GM19351 (cell line): ENCODE data around the gene KCNQ5.

Experiments
- ATAC-seq: cut with Tn5 transposase; IDR thresholded peaks from one replicate; pipeline ENCODE4 v1.9.1; 2021; ENCODE audit warnings: mild to moderate bottlenecking, moderate library complexity; ENCODE audit not compliant: unreplicated experiment

The KCNQ5 gene

DNA sequence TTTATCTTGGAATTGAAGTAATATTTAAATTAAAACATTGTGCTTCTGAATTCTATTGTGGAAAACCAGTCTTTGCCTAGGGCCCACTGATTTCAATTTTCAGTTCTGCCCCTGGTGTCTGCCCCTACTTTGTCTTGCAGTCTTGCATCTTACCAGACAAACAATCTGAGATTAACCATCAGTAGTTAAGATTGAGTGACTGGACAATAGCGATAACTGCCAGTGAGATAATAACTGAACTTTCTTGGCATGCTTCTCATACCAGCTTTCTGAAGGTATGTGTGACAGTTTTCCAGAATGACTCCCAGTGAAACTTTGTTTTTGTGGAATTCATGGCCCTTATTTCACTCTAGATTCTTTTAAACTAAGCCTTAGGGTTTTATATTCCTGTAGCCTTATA, 53.5 kb downstream of the KCNQ5 start:
- no peak for ATAC-seq

DNA sequence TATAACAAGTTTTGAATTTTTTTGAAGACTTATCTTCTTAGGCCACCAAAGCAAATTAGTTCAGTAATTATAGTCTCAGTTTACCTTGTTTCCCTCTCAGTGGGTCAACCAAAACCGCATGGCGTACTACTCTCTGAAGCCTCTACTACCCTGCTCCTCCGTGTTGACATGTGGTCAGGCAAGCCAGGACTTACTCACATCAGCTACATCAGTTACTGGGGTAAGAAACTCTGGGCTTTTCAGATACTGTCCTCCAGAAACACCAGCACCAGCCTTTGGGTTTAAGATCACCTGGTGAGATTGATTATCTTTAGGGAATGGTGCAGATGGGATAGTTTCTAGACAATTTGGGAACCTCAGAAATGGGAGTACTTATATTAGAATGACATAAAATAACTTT, 55.1 kb downstream of the KCNQ5 start:
- ATAC-seq, result no peak

- ATAC-seq, result no peak
These were observed 55.9 kb downstream of the KCNQ5 start for GRCh38 chr6:72677740-72678139.

- peak; percentile 97 for ATAC-seq
These were observed 61.9 kb downstream of the KCNQ5 start for GRCh38 chr6:72683797-72684196.

- peak; percentile 89 for ATAC-seq
These were observed 67.5 kb downstream of the KCNQ5 start for GRCh38 chr6:72689107-72689954.

DNA sequence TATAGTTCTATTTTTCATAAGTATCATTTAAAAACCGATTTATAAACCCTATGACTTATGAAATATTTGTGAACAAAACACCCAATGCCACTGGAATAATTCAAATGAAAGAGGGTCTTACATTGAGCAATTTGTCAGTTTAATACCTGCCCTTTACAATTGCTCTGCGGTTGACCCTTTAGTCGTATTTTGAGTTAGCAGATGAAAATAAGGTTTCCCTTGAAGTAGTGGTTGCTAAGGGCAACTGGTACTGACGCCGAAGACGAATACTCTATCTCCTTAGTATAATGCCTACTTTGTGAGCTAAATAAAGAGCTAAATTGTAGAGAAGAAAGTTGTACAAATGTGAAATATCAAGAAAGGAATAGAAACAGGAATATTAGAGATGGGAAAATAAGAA, 69.4 kb downstream of the KCNQ5 start:
- peak; percentile 40 for ATAC-seq

DNA sequence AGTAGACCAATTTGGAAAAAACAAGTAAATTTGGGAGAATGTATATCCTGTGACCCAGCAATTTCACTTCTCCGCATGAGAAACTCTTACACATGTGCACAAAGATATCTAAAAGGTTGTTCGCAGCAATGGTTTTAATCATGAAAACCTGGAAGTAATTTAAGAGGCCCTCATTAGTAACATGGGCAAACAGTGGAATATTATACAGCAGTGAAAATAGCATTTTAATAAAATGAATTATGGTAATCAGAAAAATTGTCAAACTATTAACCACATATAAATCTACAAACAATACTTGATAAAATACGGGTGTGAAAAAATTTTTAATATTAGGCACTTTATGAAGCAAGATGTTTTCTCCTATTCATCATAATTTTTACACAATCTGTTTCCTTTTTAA, 74.2 kb downstream of the KCNQ5 start:
- no peak for ATAC-seq

DNA sequence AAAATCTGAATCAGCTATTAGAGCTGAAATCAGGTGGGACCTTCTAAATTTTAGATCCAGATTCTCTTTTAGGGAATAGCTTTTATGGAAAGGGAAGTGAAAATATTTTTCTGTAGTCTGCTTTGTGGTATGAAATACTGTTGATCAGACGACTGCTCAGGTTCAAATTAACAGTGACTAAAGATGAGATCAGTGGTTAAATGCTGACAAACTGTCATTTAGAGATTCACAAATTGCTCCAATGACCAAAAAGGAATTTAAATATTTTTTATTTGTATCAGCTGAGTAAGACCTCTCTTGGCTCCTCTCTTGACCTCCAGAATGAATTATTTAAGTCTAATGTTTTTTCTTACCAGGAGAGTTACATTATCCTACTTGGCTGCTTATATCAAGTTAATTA, 77.3 kb downstream of the KCNQ5 start:
- ATAC-seq, result no peak

DNA sequence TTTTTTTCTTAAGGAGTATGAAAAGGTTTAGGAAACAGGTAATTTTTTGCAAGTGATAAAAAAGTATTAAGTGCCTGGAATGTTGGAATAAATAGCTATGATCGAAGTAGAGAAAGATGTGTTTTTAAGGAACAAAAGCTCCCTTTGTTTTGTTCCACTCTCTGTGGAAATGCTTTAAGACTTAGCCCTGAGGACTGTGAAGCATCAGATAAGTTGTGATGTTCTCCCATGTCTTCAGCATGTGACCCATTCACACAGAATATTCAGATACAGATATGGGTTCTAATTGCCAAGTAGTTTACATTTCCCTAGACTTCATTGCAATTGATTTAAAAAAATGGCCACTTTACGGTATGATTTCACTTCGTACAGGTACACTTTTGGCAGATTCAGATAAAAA, 80.6 kb downstream of the KCNQ5 start:
- ATAC-seq, result no peak

DNA sequence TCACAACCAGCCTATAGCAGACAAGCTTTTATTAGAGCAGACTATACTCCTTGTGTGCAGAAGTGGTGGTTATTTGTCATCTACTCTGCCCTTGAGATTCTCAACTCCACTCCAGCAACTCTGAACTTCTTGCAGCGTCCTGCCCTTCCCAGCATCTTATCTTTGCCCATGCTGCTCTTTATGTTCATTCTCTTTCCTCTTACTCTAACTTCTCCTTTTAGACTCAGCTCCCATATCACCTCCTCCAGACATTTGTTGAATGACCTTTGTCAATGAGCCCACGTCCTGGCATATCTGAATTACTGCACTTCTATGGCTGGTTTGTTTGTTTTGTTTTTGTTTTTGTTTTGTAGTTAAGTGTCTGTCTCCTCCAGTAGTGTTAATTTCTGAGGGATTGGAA, 81.2 kb downstream of the KCNQ5 start:
- no peak for ATAC-seq

DNA sequence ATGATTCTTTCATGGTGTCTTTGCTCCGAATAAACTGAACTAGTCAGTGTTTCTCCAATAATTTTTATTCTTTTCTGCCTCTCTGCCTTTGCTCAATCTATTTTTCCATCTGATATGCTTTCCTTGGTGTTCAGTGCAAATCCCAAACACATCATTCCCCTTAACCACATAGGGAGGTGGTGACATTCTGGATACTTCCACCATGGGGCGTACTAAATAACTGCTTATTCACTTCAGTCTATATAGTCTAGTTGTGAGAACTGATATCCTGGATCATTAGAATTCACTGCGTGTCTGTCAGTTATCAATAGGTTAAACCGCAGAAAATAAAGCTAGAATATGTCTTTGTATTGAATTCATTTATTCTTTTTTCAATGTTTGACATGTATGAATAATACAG, 83.1 kb downstream of the KCNQ5 start:
- ATAC-seq, result no peak

DNA sequence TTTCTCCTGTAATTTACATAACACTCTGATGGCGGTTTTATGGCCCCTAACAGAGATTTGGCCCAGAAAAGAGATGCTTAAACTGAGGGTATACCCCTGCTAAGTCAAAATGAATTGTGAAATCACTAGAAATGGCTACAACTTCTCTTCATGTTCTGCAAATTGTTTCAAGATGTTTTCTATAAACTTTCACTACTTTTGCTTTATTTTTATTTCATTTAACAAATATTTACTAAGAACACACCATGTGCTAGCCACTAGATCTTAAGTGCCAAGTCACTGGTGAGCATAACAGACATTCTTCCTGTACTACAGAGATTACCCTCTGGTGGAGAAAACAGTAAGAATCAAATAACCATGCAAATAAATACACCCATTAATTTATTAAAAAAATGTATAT, 87.6 kb downstream of the KCNQ5 start:
- no peak for ATAC-seq

DNA sequence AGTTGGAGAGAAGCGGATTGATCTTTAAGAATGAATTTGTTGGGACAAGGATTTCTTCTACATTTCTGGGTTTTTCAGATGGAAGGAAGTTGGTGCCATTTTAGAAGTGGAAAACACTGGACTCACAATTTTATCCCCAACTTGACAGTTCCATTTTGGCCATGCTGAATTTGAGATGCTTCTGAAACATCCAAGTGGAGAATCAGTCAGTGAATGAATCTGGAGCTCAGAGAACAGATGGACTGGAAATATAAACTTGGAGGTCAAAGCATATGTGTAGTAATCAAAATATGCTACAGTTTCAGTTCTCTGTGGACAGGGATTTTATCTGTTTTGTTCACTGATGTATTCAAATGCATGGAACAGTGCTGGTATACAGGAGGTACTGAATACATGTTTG, 89.9 kb downstream of the KCNQ5 start:
- no peak for ATAC-seq

DNA sequence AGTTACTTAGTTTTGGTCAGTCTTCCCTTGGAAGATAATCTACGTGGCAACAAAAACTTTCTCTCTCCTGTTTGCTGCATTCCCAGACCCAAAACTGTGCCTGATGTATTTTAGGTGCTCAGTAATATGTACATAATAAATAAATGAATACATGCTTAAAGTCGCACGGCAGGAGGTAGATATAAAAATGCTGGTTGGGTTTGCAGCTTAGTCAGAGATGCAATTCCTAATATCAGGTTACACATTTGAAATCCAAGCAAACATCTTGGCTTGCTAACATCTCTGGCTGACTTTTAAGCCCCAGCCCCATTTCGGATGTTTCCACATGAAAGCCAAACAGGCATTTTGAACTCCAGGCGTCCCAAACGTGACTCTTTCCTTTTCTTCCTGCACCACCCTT, 91.0 kb downstream of the KCNQ5 start:
- ATAC-seq, result no peak

GRCh38 chr6:72715119-72715518, 93.3 kb downstream of the KCNQ5 start:
- ATAC-seq, result no peak

DNA sequence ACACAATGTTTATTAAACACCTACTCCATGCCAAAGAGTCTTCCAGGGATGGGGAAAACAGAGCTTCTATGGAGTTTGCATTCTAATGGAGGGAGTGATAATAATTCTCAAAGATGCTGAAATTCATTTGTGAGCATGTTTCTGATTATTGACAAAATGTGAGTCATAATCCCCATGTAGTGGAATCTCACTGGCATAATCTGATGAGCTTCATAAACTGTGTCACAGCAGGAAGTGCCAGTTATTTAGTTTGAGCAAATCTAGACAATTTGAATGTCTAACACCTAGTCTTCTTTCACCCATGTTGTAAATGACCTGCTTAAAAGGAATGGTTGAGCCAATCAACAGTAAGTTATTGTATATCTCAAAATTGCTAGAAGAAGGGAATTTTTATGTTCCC, 95.1 kb downstream of the KCNQ5 start:
- ATAC-seq, result no peak

DNA sequence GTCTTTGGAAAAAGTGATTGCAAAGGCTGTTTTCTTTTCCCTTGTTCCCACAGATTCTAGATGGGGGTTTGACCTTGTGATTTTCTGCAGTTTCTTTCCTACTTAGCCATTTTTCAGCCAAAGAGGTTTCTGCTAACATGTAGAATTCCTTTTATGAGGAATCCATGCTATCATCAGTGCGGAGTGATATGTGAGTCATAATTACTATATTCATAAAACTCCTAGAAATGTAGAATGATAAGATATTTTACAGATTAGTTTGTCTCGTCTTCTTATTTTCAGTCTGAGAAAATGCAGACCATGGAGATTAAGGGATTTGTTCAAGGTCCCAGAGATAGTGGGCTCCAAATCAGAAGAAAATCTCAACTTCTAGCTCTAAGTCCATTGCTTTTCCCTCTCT, 98.6 kb downstream of the KCNQ5 start:
- no peak for ATAC-seq

GRCh38 chr6:72721346-72721745, 99.5 kb downstream of the KCNQ5 start:
- ATAC-seq, result no peak

- peak; percentile 96 for ATAC-seq
These were observed 102.7 kb downstream of the KCNQ5 start for GRCh38 chr6:72724545-72724944.

DNA sequence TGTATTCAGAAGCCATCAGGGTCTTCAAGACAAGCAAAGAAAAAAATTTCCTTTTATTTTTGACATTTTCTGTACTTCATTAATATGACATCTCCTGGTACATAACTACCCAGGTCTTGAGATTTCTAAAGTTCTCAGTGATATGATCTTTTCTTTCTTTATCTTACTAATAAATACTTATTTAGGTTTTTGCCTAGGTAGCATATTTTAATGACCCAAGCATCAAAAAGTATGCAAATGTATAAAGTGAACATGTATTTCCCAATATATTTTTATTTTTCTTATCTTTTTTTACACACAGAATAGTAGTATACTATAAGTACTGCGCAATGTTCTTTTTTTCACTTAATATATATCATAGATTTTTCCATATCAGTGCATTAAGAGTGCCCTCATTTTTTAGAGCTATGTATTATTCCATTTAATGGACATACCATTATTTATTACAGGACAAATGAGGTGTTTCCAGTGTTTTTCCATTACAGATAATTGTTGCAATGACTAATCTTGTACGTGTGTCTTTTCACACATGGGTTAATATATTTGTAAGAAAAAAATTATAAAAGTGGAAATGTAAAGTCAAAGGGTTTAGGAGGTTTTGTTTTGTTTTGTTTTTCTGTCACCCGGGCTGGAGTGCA, 107.0 kb downstream of the KCNQ5 start:
- no peak for ATAC-seq

DNA sequence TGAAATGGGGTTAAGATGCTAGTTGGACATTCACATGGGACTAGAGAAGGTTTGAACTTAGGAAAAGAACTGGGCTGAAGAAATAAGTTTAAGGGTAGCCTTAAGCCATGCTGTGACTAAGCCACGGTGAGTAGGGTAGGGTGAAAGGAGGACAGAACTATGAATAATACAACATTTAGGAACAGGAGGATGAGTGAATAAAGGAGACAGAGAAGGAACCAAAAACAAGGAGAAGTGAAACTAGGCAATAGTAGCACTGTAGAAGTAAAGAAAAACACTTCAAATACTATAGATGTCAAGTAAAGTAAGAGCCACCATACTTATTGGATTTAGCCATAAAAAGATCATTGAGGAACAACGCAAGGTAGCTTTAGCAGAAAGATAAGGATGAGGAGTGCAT, 111.2 kb downstream of the KCNQ5 start:
- no peak for ATAC-seq

DNA sequence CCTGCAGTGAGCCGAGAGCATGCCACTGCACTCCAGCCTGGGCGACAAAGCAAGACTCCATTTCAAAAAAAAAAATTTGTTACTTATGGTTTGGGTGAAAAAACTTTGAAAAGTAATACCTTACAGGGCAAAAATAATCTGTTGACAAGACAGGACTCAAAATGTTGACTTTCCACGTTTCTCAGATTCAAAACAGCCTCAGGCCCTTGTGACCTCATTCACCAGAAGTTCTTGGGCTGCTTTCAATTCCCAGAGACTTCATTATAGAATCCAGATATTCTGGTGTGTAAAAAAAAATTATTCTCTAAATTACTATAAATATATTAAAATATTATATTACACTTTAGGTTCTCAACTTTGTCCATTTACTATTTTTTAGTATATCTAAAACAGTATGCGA, 116.2 kb downstream of the KCNQ5 start:
- no peak for ATAC-seq

DNA sequence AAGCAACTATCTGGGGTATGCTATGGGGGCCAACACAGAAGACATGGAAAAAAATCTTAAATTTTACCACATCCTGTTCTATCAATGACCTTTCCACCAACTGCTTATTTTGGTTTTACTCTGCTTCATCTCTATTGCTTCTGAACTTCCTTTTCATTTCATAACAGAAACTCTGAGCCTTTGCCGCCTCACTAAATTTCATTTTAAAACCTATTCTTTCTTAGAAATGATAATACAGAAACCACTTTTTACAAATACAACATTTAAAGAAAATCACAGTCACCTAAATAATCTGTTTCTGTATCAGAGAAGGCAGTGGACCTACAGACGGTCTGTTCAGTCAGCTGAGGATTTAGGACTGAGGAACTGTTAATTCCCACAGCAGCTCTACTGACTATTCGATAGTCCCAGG, 117.5 kb downstream of the KCNQ5 start:
- ATAC-seq, result peak; percentile 64
